ENCODE measurements around the gene GNA15.
"Not testable (repeated sequence)": the region's sequence is repeated elsewhere in the genome, so short reads cannot be mapped to it uniquely, and the experiment has no call there.

- TF ChIP-seq CTCF (IDR thresholded peaks at IDR 0.05; ENCODE audit: low read depth, low read length); EZH2phosphoT487 (IDR thresholded peaks at IDR 0.05; ENCODE audit: low read depth): not testable (repeated sequence)
Measured at GRCh38 chr19:3154447-3154846, 18.6 kb downstream of the GNA15 start.

Measured in OCI-LY3 (cell line).